GM12801 (cell line): ENCODE data around the gene KCTD20.

Experiments used
- TF ChIP-seq, protein P1 (sequence below): IDR thresholded peaks from one replicate; pipeline ENCODE4 v1.5.1; 2011; ENCODE audit warnings: control low read depth; ENCODE audit not compliant: insufficient read length; ENCODE audit errors: extremely low read depth

The KCTD20 gene

GRCh38 chr6:36491378-36491965 lies 48.7 kb downstream of the KCTD20 start:
- TF ChIP-seq, protein P1, sequence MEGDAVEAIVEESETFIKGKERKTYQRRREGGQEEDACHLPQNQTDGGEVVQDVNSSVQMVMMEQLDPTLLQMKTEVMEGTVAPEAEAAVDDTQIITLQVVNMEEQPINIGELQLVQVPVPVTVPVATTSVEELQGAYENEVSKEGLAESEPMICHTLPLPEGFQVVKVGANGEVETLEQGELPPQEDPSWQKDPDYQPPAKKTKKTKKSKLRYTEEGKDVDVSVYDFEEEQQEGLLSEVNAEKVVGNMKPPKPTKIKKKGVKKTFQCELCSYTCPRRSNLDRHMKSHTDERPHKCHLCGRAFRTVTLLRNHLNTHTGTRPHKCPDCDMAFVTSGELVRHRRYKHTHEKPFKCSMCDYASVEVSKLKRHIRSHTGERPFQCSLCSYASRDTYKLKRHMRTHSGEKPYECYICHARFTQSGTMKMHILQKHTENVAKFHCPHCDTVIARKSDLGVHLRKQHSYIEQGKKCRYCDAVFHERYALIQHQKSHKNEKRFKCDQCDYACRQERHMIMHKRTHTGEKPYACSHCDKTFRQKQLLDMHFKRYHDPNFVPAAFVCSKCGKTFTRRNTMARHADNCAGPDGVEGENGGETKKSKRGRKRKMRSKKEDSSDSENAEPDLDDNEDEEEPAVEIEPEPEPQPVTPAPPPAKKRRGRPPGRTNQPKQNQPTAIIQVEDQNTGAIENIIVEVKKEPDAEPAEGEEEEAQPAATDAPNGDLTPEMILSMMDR: no peak

- TF ChIP-seq, protein P1: no peak
Observed at GRCh38 chr6:36492092-36492491, 49.3 kb downstream of the KCTD20 start.

DNA sequence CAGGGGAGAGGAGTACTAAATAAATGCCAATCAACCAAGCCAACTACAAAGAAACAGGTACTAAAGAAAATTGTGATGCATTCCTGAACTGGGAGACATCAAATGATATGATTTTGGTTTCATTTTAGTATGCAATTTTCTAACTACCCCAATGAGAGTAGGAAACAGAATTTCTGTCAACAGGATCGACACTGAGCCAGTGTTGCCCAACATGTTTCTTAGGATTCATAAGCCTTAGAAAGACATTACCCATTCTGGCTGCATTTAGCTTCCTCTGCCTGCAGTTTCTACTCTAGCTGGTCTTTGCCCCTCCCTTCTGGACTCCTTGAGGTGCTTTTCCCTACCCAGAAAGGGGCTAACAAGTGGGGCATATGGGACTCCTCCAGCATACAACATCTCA lies 49.8 kb downstream of the KCTD20 start:
- TF ChIP-seq, protein P1: no peak

- TF ChIP-seq, protein P1: no peak
Observed at GRCh38 chr6:36493319-36493718, 50.5 kb downstream of the KCTD20 start.

DNA sequence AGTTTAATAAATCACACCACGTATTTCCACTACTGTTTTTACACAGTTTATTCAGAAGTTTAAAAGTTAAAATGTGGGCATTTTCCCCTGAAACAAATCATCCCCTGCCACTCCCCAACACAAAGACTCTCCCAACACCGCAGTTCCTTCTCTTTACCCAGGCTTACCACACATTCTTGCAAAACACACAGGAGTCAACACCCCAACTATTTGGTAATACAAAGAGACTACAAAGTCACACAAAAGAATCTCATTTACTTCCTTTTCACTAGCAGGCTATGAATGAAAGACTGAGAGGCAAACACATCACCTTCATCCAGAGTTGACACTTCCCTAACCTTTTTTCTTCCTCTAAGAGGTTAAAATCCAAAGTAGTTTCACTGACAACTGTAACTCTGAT lies 51.1 kb downstream of the KCTD20 start:
- TF ChIP-seq, protein P1: no peak

DNA sequence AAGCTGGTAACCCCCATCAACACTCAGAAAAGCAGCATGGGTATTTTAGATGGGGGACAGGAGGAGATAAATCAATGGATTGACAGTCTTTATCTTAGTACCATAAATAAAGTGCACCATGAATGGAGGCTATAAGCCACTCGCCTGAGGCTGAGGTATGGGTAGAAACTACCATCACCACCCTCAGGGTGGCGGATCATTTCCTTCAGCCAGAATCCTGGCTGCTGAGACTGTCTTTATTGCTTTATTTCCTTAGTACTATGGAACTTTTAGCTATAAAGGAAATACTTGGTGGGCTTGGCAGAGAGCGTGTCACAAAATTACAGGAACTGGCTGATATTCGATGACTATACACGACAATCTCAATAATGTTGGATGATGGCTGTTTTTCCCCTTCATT lies 52.3 kb downstream of the KCTD20 start:
- TF ChIP-seq, protein P1: no peak

DNA sequence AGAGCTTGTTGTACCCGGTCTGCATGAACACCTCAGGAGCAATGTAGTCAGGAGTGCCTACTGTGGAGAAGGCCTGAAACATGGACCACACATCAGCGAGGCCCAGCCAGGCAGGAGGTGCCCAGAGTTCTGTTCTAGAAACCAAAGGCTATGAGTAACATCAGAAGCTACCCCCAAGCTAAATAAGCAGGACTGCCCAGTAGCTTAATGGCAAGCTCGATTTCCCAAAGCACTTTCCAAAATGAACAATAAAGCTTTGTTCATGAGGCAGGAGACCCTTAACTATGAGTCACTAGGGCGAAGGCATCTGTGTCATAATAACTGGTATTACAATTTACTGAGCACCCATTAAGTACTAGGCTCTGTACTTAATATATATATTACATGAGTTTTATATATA lies 57.1 kb downstream of the KCTD20 start:
- TF ChIP-seq, protein P1: no peak
